ENCODE data around the gene GBP3.
"Not testable (repeated sequence)": the region's sequence is repeated elsewhere in the genome, so short reads cannot be mapped to it uniquely, and the experiment has no call there.

Gene GBP3

GRCh38 chr1:89040315-89040626 lies 17.6 kb upstream of the GBP3 start:
- no peak for DNase-seq

DNA sequence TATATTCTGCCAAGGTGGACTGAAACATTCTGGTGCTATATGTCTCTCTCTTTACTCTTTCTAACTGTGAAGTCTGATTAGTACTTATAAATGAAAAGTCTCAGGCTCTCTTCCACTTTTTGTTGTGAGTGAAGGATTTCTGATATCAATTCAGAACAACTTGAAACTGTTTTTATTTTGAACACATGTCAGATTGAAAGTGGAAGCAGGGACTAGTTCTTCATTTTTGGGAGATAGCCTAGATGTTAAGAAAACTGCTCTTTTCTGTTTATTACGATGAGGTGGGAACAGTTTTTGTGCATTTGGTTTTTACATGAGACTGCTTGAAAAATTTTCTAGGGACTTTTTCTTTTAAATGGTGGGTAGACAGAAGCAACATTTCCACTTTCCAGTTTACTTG lies 14.5 kb upstream of the GBP3 start:
- no peak for DNase-seq

GRCh38 chr1:89035080-89035479 lies 12.4 kb upstream of the GBP3 start:
- DNase-seq, result no peak

- not testable (repeated sequence) for DNase-seq
Measured at GRCh38 chr1:89034004-89034403, 11.3 kb upstream of the GBP3 start.

DNA sequence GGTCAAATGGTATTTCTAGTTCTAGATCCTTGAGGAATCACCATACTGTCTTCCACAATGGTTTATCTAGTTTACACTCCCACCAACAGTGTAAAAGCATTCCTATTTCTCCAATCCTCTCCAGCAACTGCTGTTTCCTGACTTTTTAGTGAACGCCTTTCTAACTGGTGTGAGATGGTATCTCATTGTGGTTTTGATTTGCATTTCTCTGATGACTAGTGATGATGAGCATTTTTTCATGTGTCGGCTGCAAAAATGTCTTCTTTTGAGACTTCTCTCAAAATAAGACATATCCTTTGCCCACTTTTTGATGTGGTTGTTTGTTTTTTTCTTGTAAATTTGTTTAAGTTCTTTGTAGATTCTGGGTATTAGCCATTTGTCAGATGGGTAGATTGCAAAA lies 6.4 kb upstream of the GBP3 start:
- DNase-seq, result not testable (repeated sequence)

- DNase-seq, result no peak
Measured at GRCh38 chr1:89025928-89026327, 3.3 kb upstream of the GBP3 start.

- DNase-seq, result no peak
Measured at GRCh38 chr1:89023026-89023425, 360 bp upstream of the GBP3 start.

DNA sequence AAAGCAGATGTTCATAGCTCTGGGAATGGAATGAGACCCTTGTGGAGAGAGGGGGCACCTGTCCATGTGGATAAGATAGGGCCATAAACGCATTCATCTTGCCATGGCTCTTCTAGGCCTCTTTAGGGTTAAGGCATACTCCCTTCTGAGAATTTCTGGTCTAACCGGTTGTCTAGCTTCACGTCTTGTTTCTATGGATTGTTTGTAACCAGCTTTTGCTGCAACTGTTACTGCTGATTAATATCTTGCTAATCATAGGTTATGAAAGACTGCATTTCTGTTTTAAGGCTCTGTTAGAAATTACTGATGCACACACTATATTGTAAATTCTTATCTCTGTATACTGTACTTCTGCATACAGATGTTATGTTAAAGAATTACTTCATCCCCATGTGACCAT lies 4.3 kb downstream of the GBP3 start:
- not testable (repeated sequence) for DNase-seq

GRCh38 chr1:89008511-89008910 lies 14.2 kb downstream of the GBP3 start:
- no peak for DNase-seq

DNA sequence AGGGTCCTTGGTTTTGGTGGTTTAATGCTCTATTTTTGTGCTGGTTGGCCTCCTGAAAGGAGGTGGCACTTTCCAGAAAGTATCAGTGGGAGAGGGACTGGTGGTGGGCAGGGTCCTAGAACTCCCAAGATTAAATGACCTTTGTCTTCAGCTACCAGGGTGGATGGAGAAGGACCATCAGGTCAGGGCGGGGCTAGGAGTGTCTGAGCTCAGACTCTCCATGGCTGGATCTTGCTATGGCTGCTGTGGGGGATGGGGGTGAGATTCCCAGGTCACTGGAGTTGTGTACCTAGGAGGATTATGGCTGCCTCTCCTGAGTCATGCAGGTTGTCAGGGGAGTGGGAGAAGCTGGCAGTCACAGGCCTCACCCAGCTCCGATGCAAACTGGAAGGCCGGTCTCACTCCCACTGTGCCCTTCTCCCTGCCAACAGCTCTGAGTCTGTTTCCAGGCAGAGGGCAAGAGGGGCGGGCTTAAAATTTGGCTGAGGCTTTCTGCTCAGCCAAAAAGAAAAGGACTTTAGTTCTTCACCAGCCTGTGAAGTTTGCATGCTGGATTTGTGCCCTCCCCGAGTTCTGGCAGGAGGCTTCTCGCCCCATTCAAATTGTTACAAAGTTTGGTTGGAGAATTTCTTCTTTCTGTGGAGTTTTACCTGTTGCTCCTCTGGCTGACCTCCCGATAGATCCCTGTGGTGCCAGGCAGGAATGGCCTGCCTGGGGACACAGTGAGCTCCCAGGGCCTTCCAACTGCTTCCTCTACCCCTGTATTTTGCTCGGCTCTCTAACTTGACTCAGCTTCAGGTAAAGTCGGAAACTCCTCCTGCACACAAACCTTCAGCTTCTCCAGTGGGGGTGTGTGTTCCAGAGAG lies 17.1 kb downstream of the GBP3 start:
- DNase-seq, result no peak

- DNase-seq, result not testable (repeated sequence)
Measured at GRCh38 chr1:89002176-89002575, 20.5 kb downstream of the GBP3 start.

DNA sequence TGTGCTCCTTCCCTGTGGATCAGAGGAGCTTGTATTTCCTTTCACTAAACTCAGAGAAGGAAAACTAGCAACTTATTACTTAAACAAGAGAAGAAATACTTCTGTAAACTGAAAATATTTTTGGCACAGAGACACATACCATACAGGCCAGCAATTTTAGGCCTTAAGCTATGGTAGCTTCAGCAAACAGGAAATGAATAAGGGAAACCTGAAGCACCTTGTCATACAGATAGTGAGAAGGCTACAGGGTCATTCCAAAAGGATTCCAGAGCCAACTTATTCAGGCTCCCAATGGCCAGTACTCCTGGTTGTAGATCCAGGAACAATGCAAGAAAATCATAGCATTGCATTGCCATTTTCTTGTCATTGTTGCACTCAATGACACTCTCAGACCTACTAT lies 21.2 kb downstream of the GBP3 start:
- no peak for DNase-seq

GRCh38 chr1:88998716-88999115 lies 23.9 kb downstream of the GBP3 start:
- no peak for DNase-seq

DNA sequence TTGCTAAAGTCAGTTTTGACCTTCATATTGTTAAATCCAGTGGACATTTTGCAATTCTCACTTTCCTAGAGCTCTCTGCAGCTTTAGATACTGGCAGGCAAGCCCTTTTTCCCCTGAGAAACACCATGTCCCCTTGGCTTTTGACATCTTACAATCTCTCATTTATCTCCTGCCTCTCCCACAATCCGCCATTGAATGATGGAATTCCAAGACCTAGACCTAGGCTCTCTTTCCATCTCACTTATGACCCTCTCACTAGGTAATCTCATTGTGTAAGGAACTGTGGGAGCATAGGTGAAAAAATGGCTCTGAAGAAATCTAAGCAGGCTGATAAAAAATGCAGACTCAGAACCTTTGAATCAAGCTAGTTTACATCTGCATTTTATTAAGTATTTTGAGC lies 32.2 kb downstream of the GBP3 start:
- no peak for DNase-seq

GRCh38 chr1:88985692-88986091 lies 37.0 kb downstream of the GBP3 start:
- DNase-seq, result no peak

DNA sequence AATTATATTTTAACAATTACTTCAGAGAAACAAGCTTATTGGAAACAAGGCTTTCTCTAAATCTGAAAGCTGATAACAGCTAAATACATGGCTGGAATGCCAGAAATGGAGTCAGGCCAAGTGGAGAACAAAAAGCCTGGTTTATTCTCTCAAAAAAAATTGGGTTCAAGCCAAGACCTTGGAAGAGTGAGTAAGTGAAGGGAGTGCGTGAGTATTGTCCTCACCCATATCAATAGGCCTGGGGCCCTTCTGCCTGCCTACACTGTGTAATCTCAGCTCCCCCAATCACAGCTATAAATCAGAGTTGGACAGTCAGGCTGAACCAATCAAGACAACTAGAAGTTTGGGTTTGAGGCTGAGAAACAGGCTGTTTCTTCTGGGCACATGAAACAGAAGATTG lies 37.6 kb downstream of the GBP3 start:
- no peak for DNase-seq

DNA sequence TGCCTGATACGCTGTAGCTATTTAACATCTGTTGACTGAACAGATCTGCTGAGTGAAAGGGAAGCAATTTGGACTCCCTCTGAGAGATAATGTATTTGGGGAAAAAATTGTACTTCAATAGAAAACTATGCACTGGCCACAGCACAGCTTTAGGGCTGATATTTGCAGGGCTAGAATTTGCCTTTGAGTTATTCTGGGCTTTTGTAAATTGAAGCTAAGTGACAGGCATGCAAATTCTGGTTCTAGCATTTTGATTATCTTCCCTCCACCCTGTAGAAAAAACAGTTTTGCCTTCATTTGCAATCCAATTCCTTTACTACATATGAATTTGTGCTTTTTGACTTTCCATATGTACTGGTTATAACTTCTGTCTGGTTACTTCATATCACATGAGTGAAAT lies 38.1 kb downstream of the GBP3 start:
- no peak for DNase-seq

GRCh38 chr1:88983791-88984559 lies 38.7 kb downstream of the GBP3 start:
- no peak for DNase-seq

DNA sequence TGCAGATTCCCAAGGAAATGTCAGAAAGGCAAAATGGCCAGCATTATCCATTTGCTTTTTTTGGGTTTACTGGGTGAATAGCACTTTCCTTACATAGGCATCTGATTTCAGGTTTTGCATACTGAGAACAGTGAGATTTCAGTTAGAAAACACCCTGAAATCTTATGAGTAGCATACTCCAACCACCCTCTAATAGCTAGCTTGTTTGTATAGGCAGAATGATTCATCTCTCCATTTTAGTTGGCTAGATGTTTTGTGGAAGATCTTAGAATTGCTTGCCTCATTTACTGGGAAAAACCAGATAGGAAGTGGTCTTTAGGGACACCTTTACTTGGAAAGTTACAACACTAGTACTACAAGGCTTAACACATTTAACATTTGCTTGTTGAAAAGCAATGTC lies 40.6 kb downstream of the GBP3 start:
- DNase-seq, result no peak

GRCh38 chr1:88981506-88981905 lies 41.2 kb downstream of the GBP3 start:
- not testable (repeated sequence) for DNase-seq

DNA sequence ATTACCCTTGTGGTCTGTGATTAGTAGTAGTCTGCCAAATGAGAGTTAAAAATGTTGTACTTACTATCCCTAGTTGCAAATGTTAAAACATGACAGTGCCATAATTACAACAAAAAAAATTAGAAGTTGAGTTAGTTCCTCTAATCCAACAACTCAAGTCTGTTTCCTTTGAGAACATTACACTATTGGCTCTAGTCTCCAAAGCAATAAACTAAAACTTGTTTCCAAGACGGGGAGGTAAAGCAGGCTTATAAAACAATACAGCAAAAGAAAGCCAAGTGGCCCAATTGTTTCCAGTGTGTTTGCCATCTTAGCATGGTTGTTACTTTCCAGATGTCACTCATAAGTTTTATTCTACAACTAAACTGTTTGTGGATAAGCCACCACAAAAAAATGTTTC lies 41.8 kb downstream of the GBP3 start:
- no peak for DNase-seq

GRCh38 chr1:88979749-88980116 lies 42.9 kb downstream of the GBP3 start:
- no peak for DNase-seq

GRCh38 chr1:88979054-88979748 lies 43.5 kb downstream of the GBP3 start:
- no peak for DNase-seq

DNA sequence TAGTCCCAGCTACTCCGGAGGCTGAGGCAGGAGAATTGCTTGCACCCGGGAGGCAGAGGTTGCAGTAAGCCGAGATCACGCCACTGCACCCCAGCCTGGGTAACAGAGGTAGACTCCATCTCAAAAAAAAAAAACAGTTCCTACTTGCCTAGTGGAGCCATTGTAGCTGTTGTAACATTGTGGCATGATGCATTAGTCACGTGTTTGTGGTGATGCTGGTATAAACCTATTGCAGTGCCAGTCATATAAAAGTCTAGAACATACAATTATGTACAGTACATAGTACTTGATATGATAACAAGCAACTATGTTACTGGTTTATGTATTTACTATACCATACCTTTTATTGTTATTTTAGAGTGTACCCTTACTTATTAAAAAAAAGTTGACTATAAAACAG lies 46.4 kb downstream of the GBP3 start:
- no peak for DNase-seq

All from stimulated activated CD4-positive, alpha-beta T cell treated with anti-CD3 and anti-CD28 coated beads, Interleukin-2, amount 100 ng/mL, for 48 hours (primary cell).